ENCODE results near the gene BGLAP. TPM values are rescaled to one million over a fixed set of nuclear protein-coding genes. Genes with fewer than 3 reads are reported as not detected.

BGLAP gene
- total RNA-seq, 1 donor from 2014 or later = 0.66 TPM

- H3K4me2 ChIP-seq (ENCODE audit: low read length) = no peak overlapping the region
- no peaks in the 10 kb centered on the region for H3K9me3 ChIP-seq (ENCODE audit: insufficient read depth, low read depth, low read length)
- peaks cover 16% of the 10 kb centered on the region for H3K36me3 ChIP-seq (ENCODE audit: insufficient read depth, low read length)
- H2AFZ ChIP-seq (ENCODE audit: low read depth, low read length) = no peak overlapping the region
- Mint-ChIP-seq H3K4me3 (ENCODE audit: unreplicated experiment) (no peak overlapping the region), H3K27ac (ENCODE audit: unreplicated experiment) (no peak overlapping the region), H3K36me3 (ENCODE audit: low read depth, unreplicated experiment) (peaks cover 19% of the 10 kb centered on the region), H3K9me3 (ENCODE audit: unreplicated experiment) (no peaks in the 10 kb centered on the region), H3K27me3 (ENCODE audit: low read depth, unreplicated experiment) (no peaks in the 10 kb centered on the region), H3K4me1 (ENCODE audit: low read depth, unreplicated experiment) (peaks cover 10% of the 10 kb centered on the region)
- H3K4me3 ChIP-seq (ENCODE audit: insufficient read depth, low read depth, low read length) = no peak overlapping the region
- TF ChIP-seq CTCF (IDR thresholded peaks at IDR 0.05; ENCODE audit: insufficient read depth, low read depth, low read length) (no peak), EZH2 (IDR thresholded peaks at IDR 0.05; ENCODE audit: insufficient read depth, low read length) (no peak)
- no peak overlapping the region for H3K9ac ChIP-seq (ENCODE audit: low read length)
- DNase-seq (ENCODE audit: low read depth) (no peak), FAIRE-seq (no peak)
- peaks cover 86% of the 10 kb centered on the region for H4K20me1 ChIP-seq (ENCODE audit: insufficient read depth, low read length)
- H3K27me3 ChIP-seq (ENCODE audit: insufficient read depth, low read length) = no peaks in the 10 kb centered on the region
- H3K4me1 ChIP-seq (ENCODE audit: insufficient read depth, low read length) = peaks cover 12% of the 10 kb centered on the region
- H3K79me2 ChIP-seq (ENCODE audit: insufficient read depth, low read length) = peaks cover 75% of the 10 kb centered on the region
- H3K27ac ChIP-seq (ENCODE audit: low read depth, low read length) = no peak overlapping the region
Measured at GRCh38 chr1:156198831-156199349, 43.1 kb upstream of the BGLAP start.

GRCh38 chr1:156200044-156200443 lies 41.9 kb upstream of the BGLAP start:
- DNase-seq (ENCODE audit: low read depth) (no peak), FAIRE-seq (no peak)
- H3K4me1 Mint-ChIP-seq (ENCODE audit: low read depth, unreplicated experiment) = peaks cover 10% of the 10 kb centered on the region
- TF ChIP-seq EZH2 (IDR thresholded peaks at IDR 0.05; ENCODE audit: insufficient read depth, low read length) (no peak), CTCF (IDR thresholded peaks at IDR 0.05; ENCODE audit: insufficient read depth, low read depth, low read length) (no peak)
- Histone ChIP-seq H3K27ac (ENCODE audit: low read depth, low read length) (no peak overlapping the region), H2AFZ (ENCODE audit: low read depth, low read length) (no peak overlapping the region), H3K79me2 (ENCODE audit: insufficient read depth, low read length) (peaks cover 74% of the 10 kb centered on the region), H3K9me3 (ENCODE audit: insufficient read depth, low read depth, low read length) (no peaks in the 10 kb centered on the region), H4K20me1 (ENCODE audit: insufficient read depth, low read length) (peaks cover 77% of the 10 kb centered on the region), H3K4me1 (ENCODE audit: insufficient read depth, low read length) (peaks cover 6% of the 10 kb centered on the region), H3K4me2 (ENCODE audit: low read length) (no peak overlapping the region), H3K9ac (ENCODE audit: low read length) (no peak overlapping the region), H3K27me3 (ENCODE audit: insufficient read depth, low read length) (no peaks in the 10 kb centered on the region), H3K4me3 (ENCODE audit: insufficient read depth, low read depth, low read length) (no peak overlapping the region), H3K36me3 (ENCODE audit: insufficient read depth, low read length) (peaks cover 19% of the 10 kb centered on the region)
- peaks cover 19% of the 10 kb centered on the region for H3K36me3 Mint-ChIP-seq (ENCODE audit: low read depth, unreplicated experiment)
- H3K9me3 Mint-ChIP-seq (ENCODE audit: unreplicated experiment) = no peaks in the 10 kb centered on the region
- H3K4me3 Mint-ChIP-seq (ENCODE audit: unreplicated experiment) = no peak overlapping the region
- H3K27ac Mint-ChIP-seq (ENCODE audit: unreplicated experiment) = no peak overlapping the region
- H3K27me3 Mint-ChIP-seq (ENCODE audit: low read depth, unreplicated experiment) = no peaks in the 10 kb centered on the region

DNA sequence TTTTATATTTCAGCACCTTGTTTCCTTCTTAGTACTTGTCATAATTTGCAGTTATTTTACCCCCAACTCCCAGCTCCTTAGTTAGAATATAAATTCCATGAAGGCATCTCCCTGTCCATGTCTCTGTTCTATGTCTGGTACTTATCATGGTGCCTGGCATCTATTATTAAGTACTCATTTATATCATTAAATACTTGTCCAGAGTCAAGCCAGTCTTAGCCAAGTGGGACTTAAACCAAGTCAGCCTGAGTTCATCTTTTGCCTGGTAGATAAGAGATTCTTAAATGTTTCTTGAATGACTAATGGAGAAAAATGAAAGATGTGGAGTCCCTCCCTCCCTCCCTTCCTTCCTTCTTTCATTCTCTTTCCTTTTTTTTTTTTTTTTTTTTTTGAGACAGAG lies 38.7 kb upstream of the BGLAP start:
- Histone ChIP-seq H3K27ac (ENCODE audit: low read depth, low read length) (no peak overlapping the region), H3K36me3 (ENCODE audit: insufficient read depth, low read length) (peaks cover 22% of the 10 kb centered on the region)

More for the DNA sequence above, 38.7 kb upstream of the BGLAP start:
- Histone ChIP-seq H3K4me3 (ENCODE audit: insufficient read depth, low read depth, low read length) (no peak overlapping the region), H3K9me3 (ENCODE audit: insufficient read depth, low read depth, low read length) (no peaks in the 10 kb centered on the region), H3K4me1 (ENCODE audit: insufficient read depth, low read length) (peaks cover 6% of the 10 kb centered on the region), H3K4me2 (ENCODE audit: low read length) (peak overlapping the region; percentile 55), H4K20me1 (ENCODE audit: insufficient read depth, low read length) (peaks cover 58% of the 10 kb centered on the region), H3K27me3 (ENCODE audit: insufficient read depth, low read length) (no peaks in the 10 kb centered on the region), H3K79me2 (ENCODE audit: insufficient read depth, low read length) (peaks cover 54% of the 10 kb centered on the region), H2AFZ (ENCODE audit: low read depth, low read length) (no peak overlapping the region), H3K9ac (ENCODE audit: low read length) (no peak overlapping the region)
- H3K9me3 Mint-ChIP-seq (ENCODE audit: unreplicated experiment) = no peaks in the 10 kb centered on the region
- peaks cover 20% of the 10 kb centered on the region for H3K36me3 Mint-ChIP-seq (ENCODE audit: low read depth, unreplicated experiment)
- H3K27ac Mint-ChIP-seq (ENCODE audit: unreplicated experiment) = no peak overlapping the region
- DNase-seq (ENCODE audit: low read depth) = peak; percentile 73
- no peak for TF ChIP-seq EZH2 (IDR thresholded peaks at IDR 0.05; ENCODE audit: insufficient read depth, low read length)
- TF ChIP-seq CTCF (IDR thresholded peaks at IDR 0.05; ENCODE audit: insufficient read depth, low read depth, low read length) = no peak
- peaks cover 4% of the 10 kb centered on the region for H3K4me1 Mint-ChIP-seq (ENCODE audit: low read depth, unreplicated experiment)
- no peak overlapping the region for H3K4me3 Mint-ChIP-seq (ENCODE audit: unreplicated experiment)
- no peak for FAIRE-seq
- no peaks in the 10 kb centered on the region for H3K27me3 Mint-ChIP-seq (ENCODE audit: low read depth, unreplicated experiment)
